NCI-H1048 (cell line): Measurements from ENCODE around the gene TANGO2.

Experiments used
- DNase-seq: peaks from one replicate; lab custom pipeline; 2025; lab: John Stamatoyannopoulos, UW

Gene TANGO2

DNA sequence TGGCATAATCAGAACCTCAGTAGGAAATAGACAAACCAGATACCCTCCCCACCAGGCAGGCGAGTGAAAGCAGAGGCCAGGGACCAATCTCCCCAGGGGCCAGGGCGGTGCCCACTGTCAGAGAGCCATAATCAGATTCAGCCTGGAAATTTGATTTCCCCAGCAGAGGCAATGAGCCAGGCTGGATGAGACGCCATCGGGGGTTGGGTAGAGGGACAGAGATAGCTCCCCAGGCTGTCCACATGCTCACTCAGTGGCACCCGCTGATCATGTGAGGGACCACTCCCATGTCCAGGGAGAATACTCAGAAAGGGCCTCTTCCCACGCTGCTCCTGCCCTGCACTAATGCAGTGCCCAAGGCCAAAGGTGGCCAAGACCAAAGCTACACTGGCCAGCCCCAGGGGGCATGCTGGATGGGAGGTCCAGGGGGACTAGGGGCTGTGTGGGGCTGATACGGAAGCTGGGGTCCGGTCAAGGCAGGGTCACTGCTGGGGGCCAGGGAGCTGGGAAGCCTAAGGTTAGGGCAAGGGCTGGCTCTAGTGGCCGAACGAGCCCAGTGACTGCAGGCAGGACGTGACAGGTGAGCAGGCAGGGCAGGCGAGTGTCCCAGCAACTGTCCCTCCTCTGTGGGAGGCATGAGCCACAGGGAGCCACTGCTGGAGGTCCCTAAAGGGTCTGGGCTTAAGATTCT, 24.1 kb upstream of the TANGO2 start:
- no peak for DNase-seq

- DNase-seq: no peak
Measured at GRCh38 chr22:19997561-19998231, 23.2 kb upstream of the TANGO2 start.

- DNase-seq: no peak
Measured at GRCh38 chr22:19998232-19998951, 22.5 kb upstream of the TANGO2 start.

DNA sequence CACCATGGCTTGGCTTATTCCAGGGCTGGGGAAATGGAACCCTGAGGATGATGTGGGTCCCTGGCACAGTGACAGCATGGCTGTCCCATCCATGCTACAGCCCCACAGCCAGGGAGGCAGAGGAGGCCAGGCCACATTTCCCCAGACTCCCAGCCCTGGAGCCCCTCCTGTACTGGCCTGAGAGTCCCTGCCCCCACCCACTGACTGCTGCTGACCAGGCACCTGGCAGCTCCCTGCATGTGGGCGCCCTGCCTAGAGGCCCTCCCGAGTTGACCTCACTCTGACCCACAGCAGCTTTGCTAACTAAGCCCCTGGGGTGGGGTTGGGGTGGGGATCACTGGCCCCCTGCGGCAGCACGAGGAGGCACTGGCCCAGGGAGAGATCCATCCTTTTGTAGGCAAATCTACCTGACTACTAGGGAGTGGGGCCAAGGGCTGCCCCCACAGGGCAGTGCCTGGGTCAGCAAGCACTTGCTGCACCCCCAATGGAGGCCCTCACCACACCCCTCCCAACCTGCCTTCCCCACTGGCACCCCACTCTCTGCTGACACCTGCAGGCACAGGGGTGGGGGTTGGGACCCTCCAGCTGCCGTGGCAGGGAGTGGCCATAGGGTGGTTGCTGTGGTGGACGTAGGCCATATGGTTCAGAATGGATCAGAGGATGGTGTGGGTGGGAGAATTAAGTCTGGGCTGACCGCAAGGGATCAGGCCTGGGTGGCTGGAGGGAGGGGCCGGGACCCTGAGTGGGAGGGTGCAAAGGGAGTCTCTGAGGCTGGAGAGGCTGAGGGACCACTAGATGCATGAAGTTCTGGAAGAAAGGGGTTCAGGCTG, 21.7 kb upstream of the TANGO2 start:
- DNase-seq: no peak

DNA sequence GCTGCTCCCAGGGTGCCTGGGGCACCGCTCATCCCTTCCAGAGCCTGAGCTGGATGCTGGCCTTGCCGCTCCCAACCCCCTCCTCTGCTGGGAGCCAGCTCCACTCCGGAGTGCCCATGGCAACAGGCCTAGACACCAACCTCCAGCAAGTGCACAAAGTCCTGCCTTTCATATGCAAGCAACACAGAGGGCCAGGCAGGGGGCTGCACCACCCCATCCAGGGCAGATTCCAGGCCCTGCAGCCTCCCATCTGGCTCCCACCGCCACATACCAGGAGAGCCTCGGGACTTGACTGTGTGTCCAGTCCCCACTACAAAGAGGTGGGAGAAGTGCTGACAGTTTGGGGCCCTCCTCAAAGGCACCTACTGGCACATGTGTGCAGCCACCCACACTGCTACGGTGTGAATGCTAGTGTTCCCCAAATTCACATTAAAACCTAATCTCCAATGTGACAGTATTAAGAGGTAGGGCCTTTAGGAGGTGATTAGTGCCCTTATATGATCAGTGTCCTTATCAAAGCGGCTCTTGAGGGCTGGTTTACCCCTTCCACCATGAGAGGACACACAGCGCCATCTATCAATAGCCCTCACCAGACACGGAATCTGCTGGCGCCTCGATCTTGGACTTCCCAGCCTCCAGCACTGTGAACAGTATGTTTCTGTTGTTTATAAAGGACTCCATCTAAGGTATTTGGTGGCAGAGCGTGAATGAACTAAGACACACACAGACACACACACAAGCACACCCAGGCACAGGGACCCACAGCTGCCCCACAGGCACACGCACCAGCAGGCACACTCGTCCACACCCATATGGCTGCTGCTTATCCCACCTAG, 20.4 kb upstream of the TANGO2 start:
- no peak for DNase-seq

DNA sequence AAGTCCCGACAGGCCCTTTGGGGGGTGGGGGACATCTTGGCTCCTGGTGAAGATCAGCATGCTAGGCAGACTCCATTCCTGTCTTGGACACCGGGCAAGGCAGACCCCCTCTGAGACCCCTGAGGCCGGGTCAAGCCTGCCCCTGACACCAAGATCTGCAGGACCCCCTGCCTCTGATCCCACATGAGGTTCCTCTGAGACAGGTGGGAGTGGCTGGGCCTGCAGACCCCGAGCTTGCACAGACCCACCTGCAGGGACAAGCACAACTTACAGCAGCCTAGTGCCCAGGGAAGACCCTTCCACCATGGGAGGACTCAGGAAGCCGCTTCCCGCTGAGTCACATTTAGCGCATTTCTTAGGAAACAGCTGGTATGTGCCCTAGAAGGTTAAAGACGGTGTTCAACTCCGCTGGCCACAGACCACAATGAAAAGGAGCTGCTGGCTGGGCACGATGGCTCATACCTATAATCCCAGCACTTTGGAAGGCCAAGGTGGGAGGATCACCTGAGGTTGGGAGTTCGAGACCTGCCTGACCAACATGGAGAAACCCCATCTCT, 19.8 kb upstream of the TANGO2 start:
- DNase-seq: no peak

- no peak for DNase-seq
Measured at GRCh38 chr22:20002128-20002527, 18.8 kb upstream of the TANGO2 start.

DNA sequence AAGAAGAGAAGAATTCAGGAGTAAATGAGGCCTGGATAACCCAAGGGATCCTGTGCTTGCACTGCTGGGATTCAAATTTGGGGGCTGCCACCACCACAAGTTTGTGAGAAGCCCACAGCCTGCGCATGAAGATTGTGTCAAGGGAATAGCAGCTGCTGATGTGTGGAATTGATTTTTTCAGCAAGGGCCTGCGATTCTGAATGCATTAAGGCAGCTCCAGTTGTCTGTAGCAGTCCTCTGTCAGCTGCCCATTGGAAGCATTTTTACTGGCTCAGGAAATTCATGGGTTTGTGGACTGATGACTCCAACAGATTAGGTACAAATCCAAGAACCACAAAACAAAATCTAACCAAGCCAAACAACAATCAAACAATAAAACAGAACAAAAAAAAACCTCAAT, 18.3 kb upstream of the TANGO2 start:
- no peak for DNase-seq

DNA sequence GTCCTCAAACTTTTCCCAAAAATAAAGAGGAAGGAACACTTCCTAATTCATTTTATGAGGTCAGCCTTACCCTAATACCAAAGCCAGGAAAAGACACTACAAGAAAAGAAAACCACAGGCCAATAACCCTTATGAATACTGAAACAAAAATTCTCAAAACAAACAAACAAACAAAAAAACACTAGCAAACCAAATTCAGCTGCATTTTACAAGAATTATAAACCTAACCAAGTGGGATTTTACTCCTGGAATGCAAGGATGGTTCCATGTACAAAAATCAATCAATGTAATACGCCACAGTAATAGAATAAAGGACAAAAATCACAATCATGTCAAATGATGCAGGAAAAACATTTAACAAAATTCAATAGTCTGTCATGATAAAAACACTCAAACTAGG, 17.6 kb upstream of the TANGO2 start:
- no peak for DNase-seq

GRCh38 chr22:20004464-20004863, 16.4 kb upstream of the TANGO2 start:
- DNase-seq: no peak

GRCh38 chr22:20008221-20008995, 12.5 kb upstream of the TANGO2 start:
- DNase-seq: no peak

DNA sequence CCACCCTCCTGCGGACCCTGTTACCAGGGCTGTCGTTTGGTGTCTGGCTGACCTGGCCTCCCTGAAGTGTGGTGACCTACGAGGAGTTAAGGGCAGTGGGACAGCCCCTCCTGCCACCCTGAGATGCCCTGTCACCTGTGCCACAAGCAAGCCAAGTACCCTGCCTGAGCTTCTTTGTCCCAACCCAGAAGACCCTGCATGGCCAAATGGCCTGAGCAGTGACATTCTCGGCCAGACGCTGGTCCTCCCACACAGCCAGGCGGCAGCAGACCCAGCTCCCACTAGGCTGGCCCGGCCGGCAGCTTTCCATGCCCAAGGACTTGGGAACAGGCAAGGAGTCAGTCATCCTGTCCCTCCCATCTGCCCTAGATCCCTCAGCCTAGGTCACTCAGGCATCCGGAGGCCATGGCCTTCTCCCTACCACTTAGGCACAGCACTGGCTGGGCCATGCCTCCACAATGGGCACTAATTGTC, 11.9 kb upstream of the TANGO2 start:
- DNase-seq: no peak

GRCh38 chr22:20009582-20010306, 11.2 kb upstream of the TANGO2 start:
- DNase-seq: no peak

- DNase-seq: no peak
Measured at GRCh38 chr22:20010307-20011122, 10.4 kb upstream of the TANGO2 start.

GRCh38 chr22:20011123-20011992, 9.6 kb upstream of the TANGO2 start:
- no peak for DNase-seq

DNA sequence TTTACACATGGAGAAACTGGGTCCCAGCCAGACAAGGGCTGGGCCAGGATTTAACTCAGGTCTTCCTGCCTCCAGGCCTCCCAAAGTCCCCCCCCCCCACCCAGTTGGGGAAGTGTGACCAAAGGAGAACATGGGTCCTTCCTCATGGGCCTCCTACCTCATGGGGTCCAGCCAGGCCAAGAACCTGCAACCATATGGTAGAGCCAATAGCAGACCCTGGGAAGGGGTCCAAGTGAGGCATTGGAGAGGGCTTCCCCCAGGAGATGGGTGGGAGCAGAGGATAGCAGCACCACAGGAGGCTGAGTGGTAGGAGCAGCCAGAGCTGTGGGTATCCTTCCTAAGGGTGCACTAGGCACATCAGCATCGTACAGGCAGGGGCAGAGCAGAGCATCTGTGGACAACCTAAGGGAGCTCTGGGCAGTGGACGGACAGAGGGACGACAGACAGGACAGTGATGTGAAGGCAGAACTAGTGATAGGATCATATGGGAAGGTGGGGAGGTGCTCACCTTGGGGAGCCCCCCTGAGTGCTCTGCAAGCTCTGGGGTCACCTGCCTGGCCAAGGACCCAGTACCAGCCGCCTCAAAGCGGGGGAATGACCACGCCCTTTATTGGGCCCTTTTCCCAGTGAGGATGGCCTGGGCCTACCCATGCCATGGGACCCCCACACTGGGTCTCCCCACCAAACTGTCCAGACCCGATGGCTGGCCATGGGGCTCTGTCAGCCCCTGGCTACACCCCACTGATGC, 8.7 kb upstream of the TANGO2 start:
- no peak for DNase-seq
